ENCODE measurements around the gene ULK1.
A peak's percentile ranks its signal among the peaks of the same experiment; 100 is the strongest.
"Not testable (repeated sequence)": the region's sequence is repeated elsewhere in the genome, so short reads cannot be mapped to it uniquely, and the experiment has no call there.

Gene ULK1

DNA sequence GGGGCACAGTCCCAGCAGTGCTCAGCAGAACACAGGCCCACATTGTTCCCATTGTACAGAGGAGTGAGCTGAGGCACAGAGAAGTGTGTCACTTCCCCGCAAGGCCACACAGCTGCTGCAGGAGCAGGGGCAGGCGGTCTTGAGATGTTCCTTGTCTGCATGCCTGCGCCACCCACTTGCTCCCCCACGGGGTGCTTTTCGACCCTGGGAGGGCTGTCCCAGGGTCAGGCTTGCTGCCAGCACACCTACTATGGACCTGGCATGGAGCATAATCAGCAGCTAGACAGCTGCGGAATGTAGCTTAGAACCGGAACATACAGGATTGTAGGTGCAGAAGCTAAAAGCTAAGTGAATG lies 47.5 kb downstream of the ULK1 start:
- 97% methylated on average over 7 of the region's 7 CpGs for WGBS
- Histone ChIP-seq H3K9me3 (ENCODE audit: insufficient read depth, low read depth, low read length) (no peaks in the 10 kb centered on the region), H3K36me3 (ENCODE audit: insufficient read depth, low read length) (peaks cover 70% of the 10 kb centered on the region), H3K4me3 (ENCODE audit: low read length) (no peak overlapping the region), H3K27ac (ENCODE audit: low read depth, low read length) (no peak overlapping the region), H3K27me3 (ENCODE audit: insufficient read depth, low read length) (no peaks in the 10 kb centered on the region), H3K4me1 (ENCODE audit: insufficient read depth, low read length) (no peaks in the 10 kb centered on the region), H3K9ac (ENCODE audit: low read depth, low read length) (no peak overlapping the region)

- no peaks in the 10 kb centered on the region for H3K9me3 ChIP-seq (ENCODE audit: insufficient read depth, low read depth, low read length)
- WGBS, result 94% methylated on average over 12 of the region's 12 CpGs
- no peak overlapping the region for H3K27ac ChIP-seq (ENCODE audit: low read depth, low read length)
- peaks cover 66% of the 10 kb centered on the region for H3K36me3 ChIP-seq (ENCODE audit: insufficient read depth, low read length)
- H3K9ac ChIP-seq (ENCODE audit: low read depth, low read length), result no peak overlapping the region
- H3K4me1 ChIP-seq (ENCODE audit: insufficient read depth, low read length), result no peaks in the 10 kb centered on the region
- H3K4me3 ChIP-seq (ENCODE audit: low read length), result no peak overlapping the region
- H3K27me3 ChIP-seq (ENCODE audit: insufficient read depth, low read length), result no peaks in the 10 kb centered on the region
These were observed 48.2 kb downstream of the ULK1 start for GRCh38 chr12:131942671-131943070.

GRCh38 chr12:131943389-131943788 lies 49.0 kb downstream of the ULK1 start:
- Histone ChIP-seq H3K4me3 (ENCODE audit: low read length) (no peak overlapping the region), H3K9me3 (ENCODE audit: insufficient read depth, low read depth, low read length) (no peaks in the 10 kb centered on the region), H3K4me1 (ENCODE audit: insufficient read depth, low read length) (no peaks in the 10 kb centered on the region), H3K27me3 (ENCODE audit: insufficient read depth, low read length) (no peaks in the 10 kb centered on the region), H3K27ac (ENCODE audit: low read depth, low read length) (no peak overlapping the region), H3K36me3 (ENCODE audit: insufficient read depth, low read length) (peaks cover 59% of the 10 kb centered on the region), H3K9ac (ENCODE audit: low read depth, low read length) (no peak overlapping the region)
- WGBS, result 94% methylated on average over 8 of the region's 8 CpGs

GRCh38 chr12:131943876-131944275 lies 49.5 kb downstream of the ULK1 start:
- 93% methylated on average over 10 of the region's 10 CpGs for WGBS
- no peak overlapping the region for H3K27ac ChIP-seq (ENCODE audit: low read depth, low read length)
- H3K9me3 ChIP-seq (ENCODE audit: insufficient read depth, low read depth, low read length), result no peaks in the 10 kb centered on the region
- peaks cover 56% of the 10 kb centered on the region for H3K36me3 ChIP-seq (ENCODE audit: insufficient read depth, low read length)
- H3K4me3 ChIP-seq (ENCODE audit: low read length), result no peak overlapping the region
- H3K9ac ChIP-seq (ENCODE audit: low read depth, low read length), result no peak overlapping the region
- no peaks in the 10 kb centered on the region for H3K27me3 ChIP-seq (ENCODE audit: insufficient read depth, low read length)
- H3K4me1 ChIP-seq (ENCODE audit: insufficient read depth, low read length), result no peaks in the 10 kb centered on the region

GRCh38 chr12:131944601-131945251 lies 50.3 kb downstream of the ULK1 start:
- Histone ChIP-seq H3K9me3 (ENCODE audit: insufficient read depth, low read depth, low read length) (no peaks in the 10 kb centered on the region), H3K9ac (ENCODE audit: low read depth, low read length) (no peak overlapping the region), H3K4me1 (ENCODE audit: insufficient read depth, low read length) (no peaks in the 10 kb centered on the region), H3K36me3 (ENCODE audit: insufficient read depth, low read length) (peaks cover 48% of the 10 kb centered on the region), H3K27ac (ENCODE audit: low read depth, low read length) (no peak overlapping the region), H3K27me3 (ENCODE audit: insufficient read depth, low read length) (no peaks in the 10 kb centered on the region), H3K4me3 (ENCODE audit: low read length) (no peak overlapping the region)
- 96% methylated on average over 35 of the region's 35 CpGs for WGBS

DNA sequence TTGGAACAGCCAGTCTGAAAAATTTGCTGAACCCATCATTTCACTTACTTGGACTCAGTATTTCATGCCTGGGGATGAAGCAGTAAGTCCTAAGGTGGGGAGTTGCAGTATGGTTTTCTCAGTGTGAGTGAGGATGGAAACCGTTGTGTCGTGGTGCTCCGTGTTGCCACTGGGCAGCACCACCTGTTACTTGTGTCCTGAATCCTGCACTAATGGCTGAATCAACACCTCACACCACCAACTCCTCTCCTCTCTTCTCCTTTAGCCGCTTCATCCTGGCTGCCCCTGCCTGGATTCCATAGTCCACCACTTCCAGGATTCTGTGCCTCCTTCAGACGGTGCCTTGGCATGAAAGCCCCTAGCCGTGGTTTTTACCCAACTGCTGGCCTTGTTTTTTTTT lies 52.3 kb downstream of the ULK1 start:
- 84% methylated on average over 6 of the region's 6 CpGs for WGBS
- H3K27ac ChIP-seq (ENCODE audit: low read depth, low read length), result no peak overlapping the region
- peaks cover 30% of the 10 kb centered on the region for H3K36me3 ChIP-seq (ENCODE audit: insufficient read depth, low read length)
- H3K9ac ChIP-seq (ENCODE audit: low read depth, low read length), result no peak overlapping the region
- no peaks in the 10 kb centered on the region for H3K27me3 ChIP-seq (ENCODE audit: insufficient read depth, low read length)
- H3K4me1 ChIP-seq (ENCODE audit: insufficient read depth, low read length), result no peaks in the 10 kb centered on the region
- no peaks in the 10 kb centered on the region for H3K9me3 ChIP-seq (ENCODE audit: insufficient read depth, low read depth, low read length)
- no peak overlapping the region for H3K4me3 ChIP-seq (ENCODE audit: low read length)

- Histone ChIP-seq H3K27ac (ENCODE audit: low read depth, low read length) (no peak overlapping the region), H3K9me3 (ENCODE audit: insufficient read depth, low read depth, low read length) (no peaks in the 10 kb centered on the region), H3K27me3 (ENCODE audit: insufficient read depth, low read length) (no peaks in the 10 kb centered on the region), H3K9ac (ENCODE audit: low read depth, low read length) (no peak overlapping the region), H3K4me3 (ENCODE audit: low read length) (no peak overlapping the region), H3K36me3 (ENCODE audit: insufficient read depth, low read length) (peaks cover 25% of the 10 kb centered on the region), H3K4me1 (ENCODE audit: insufficient read depth, low read length) (no peaks in the 10 kb centered on the region)
- 57% methylated on average over 8 of the region's 8 CpGs for WGBS
These were observed 53.1 kb downstream of the ULK1 start for GRCh38 chr12:131947482-131948027.

DNA sequence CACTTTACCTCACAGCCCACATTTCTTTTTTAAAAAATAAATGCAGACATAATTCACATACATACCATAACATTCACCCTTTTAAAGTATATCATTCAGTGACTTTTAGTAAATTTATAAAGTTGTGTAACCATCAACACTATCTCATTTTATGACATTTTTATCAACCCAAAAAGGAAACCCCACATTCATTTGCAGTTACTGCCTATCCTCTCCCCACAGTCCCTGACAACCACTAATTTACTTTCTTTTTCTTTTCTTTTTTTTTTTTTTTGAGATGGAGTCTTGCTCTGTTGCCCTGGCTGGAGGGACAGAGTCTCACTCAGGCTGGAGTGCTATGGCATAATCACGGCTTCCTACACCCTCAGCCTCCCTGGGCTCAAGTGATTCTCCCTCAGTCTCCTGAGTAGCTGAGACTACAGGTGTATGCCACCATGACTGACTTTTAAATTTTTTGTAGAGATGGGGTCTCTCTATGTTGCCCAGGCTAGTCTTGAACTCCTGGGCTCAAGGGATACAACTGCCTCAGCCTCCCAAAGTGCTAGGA lies 53.8 kb downstream of the ULK1 start:
- no peak overlapping the region for H3K4me3 ChIP-seq (ENCODE audit: low read length)
- no peaks in the 10 kb centered on the region for H3K27me3 ChIP-seq (ENCODE audit: insufficient read depth, low read length)
- H3K9ac ChIP-seq (ENCODE audit: low read depth, low read length), result no peak overlapping the region
- peaks cover 18% of the 10 kb centered on the region for H3K36me3 ChIP-seq (ENCODE audit: insufficient read depth, low read length)
- 88% methylated on average over 1 of the region's 1 CpG for WGBS
- H3K9me3 ChIP-seq (ENCODE audit: insufficient read depth, low read depth, low read length), result no peaks in the 10 kb centered on the region
- H3K27ac ChIP-seq (ENCODE audit: low read depth, low read length), result no peak overlapping the region
- H3K4me1 ChIP-seq (ENCODE audit: insufficient read depth, low read length), result no peaks in the 10 kb centered on the region

DNA sequence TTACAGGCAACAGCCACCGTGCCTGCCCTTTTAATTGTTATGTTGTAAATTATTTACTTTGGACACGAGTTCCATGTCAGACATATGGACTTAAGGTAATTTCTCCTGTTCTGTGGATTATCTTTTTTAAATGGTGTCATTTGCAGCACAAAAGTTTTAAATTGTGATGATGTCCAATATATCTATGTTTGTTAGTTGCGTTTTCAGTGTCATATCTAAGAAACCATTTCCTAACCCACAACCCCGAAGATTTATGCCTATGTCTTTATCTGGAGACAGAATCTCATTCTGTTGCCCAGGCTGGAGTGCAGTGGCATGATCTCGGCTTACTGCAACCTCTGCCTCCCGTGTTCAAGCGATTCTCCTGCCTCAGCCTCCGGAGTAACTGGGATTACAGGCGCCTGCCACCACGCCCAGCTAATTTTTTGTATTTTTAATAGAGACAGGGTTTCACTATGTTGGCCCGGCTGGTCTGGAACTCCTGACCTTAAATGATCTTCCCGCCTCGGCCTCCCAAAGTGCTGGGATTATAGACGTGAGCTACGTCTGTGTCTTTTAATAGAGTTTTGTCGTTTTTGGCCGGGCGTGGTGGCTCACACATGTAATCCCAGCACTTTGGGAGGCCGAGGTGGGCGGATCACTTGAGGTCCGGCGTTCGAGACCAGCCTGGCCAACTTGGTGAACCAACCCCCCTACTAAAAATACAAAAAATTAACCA lies 54.5 kb downstream of the ULK1 start:
- H3K4me1 ChIP-seq (ENCODE audit: insufficient read depth, low read length); H3K9me3 ChIP-seq (ENCODE audit: insufficient read depth, low read depth, low read length); H3K27me3 ChIP-seq (ENCODE audit: insufficient read depth, low read length); H3K27ac ChIP-seq (ENCODE audit: low read depth, low read length): not testable (repeated sequence)
- 93% methylated on average over 22 of the region's 23 CpGs for WGBS
- Histone ChIP-seq H3K4me3 (ENCODE audit: low read length) (peak overlapping the region; percentile 57), H3K9ac (ENCODE audit: low read depth, low read length) (0 out of 2 replicates have a peak overlapping the region, but pooled peaks have one; percentile 37), H3K36me3 (ENCODE audit: insufficient read depth, low read length) (peaks cover 12% of the 10 kb centered on the region)

GRCh38 chr12:131949431-131950181 lies 55.2 kb downstream of the ULK1 start, which contains the start of gene EP400:
TSS of gene EP400 (plus strand) at chr12:131949942. CDS start at chr12:131960620, 10,678 bp downstream.
- Histone ChIP-seq H3K4me3 (ENCODE audit: low read length) (peak within 1 kb of the TSS; percentile 98), H3K9me3 (ENCODE audit: insufficient read depth, low read depth, low read length) (no peaks in the 10 kb centered on the region), H3K27ac (ENCODE audit: low read depth, low read length) (peak within 1 kb of the TSS; percentile 82), H3K27me3 (ENCODE audit: insufficient read depth, low read length) (no peaks in the 10 kb centered on the region), H3K4me1 (ENCODE audit: insufficient read depth, low read length) (no peaks in the 10 kb centered on the region), H3K9ac (ENCODE audit: low read depth, low read length) (peak within 1 kb of the TSS; percentile 95), H3K36me3 (ENCODE audit: insufficient read depth, low read length) (peaks cover 7% of the 10 kb centered on the region)
- WGBS, result 4% methylated on average over 97 of the region's 97 CpGs

Data from HUES64 (cell line).